GM19193 (cell line): ENCODE data around the gene GLUL.

Experiments used
- POLR2A ChIP-seq: IDR thresholded peaks from 4 replicates; pipeline ENCODE4 v1.6.1; 2011; ENCODE audit not compliant: insufficient read depth, insufficient read length; ENCODE audit errors: extremely low read depth

GLUL gene

GRCh38 chr1:182357913-182358312 is 33.7 kb downstream of the GLUL start:
- no peak for TF ChIP-seq POLR2A

GRCh38 chr1:182357171-182357570 is 34.4 kb downstream of the GLUL start:
- no peak for TF ChIP-seq POLR2A

- no peak for TF ChIP-seq POLR2A
Measured at GRCh38 chr1:182355723-182356098, 35.9 kb downstream of the GLUL start.

- TF ChIP-seq POLR2A, result no peak
Measured at GRCh38 chr1:182351790-182352364, 39.7 kb downstream of the GLUL start.

- no peak for TF ChIP-seq POLR2A
Measured at GRCh38 chr1:182350839-182351238, 40.8 kb downstream of the GLUL start.

GRCh38 chr1:182348961-182349747 is 42.4 kb downstream of the GLUL start:
- no peak for TF ChIP-seq POLR2A

GRCh38 chr1:182347019-182347418 is 44.6 kb downstream of the GLUL start:
- TF ChIP-seq POLR2A, result no peak

- no peak for TF ChIP-seq POLR2A
Measured at GRCh38 chr1:182340233-182341058, 51.1 kb downstream of the GLUL start.

GRCh38 chr1:182339684-182340083 is 51.9 kb downstream of the GLUL start:
- no peak for TF ChIP-seq POLR2A

- TF ChIP-seq POLR2A, result no peak
Measured at GRCh38 chr1:182338806-182339370, 52.7 kb downstream of the GLUL start.

GRCh38 chr1:182337736-182338571 is 53.6 kb downstream of the GLUL start:
- TF ChIP-seq POLR2A, result no peak

- no peak for TF ChIP-seq POLR2A
Measured at GRCh38 chr1:182335771-182336566, 55.6 kb downstream of the GLUL start.

GRCh38 chr1:182332261-182333060 is 59.1 kb downstream of the GLUL start:
- no peak for TF ChIP-seq POLR2A
